ENCODE data around the gene SLC39A10.

- TF ChIP-seq CTCF (IDR thresholded peaks at IDR 0.05 in 4 of 5, conservative IDR thresholded peaks at IDR 0.05 in 1 of 5) (no peak), POLR2A (IDR thresholded peaks at IDR 0.05) (no peak)
These were observed 25.1 kb downstream of the SLC39A10 start for GRCh38 chr2:195682077-195682476.
